Tibial nerve (tissue), 3 donors: ENCODE results near the gene ATP11C.

Source experiments
- POLR2A ChIP-seq, 2 donors: fragments of 450-650 bp; IDR thresholded peaks; one replicate each; pipeline ENCODE4 v1.6.1; 2017; ENCODE audit warnings: antibody characterized with exemption in 2 of 2, mild to moderate bottlenecking in 2 of 2, moderate library complexity in 2 of 2
- TF ChIP-seq, protein P1 (sequence below), 5 experiments: fragments of 200-600 bp in 3 of 5; fragments of 450-650 bp in 2 of 5; sonication (generic) in 3 of 5; IDR thresholded peaks; one replicate each; pipeline ENCODE4 v1.5.1; 2016 to 2019; ENCODE audit warnings: antibody characterized with exemption in 5 of 5, mild to moderate bottlenecking in 3 of 5, moderate library complexity in 2 of 5

DNA sequence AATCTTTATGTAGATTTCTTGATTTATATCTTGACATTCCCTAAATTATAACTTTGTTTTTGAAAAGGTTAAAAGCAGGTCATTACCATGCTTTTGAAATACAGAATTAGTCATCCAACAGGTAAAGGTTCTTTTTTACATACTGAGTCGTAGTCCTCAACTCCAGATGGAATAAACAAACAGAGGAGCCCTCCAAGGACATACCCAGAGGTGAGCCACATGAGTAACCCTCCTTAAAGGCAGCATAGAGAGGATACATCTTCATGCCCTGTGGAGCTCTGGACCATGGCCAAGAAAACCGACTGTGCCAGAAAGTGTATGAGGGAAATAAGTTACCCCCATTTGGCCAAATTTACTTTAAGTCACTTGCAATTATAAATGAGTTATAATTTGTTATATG is 129.6 kb downstream of the ATP11C start:
- no peak for TF ChIP-seq POLR2A (IDR thresholded peaks at IDR 0.05)
- TF ChIP-seq, protein P1, sequence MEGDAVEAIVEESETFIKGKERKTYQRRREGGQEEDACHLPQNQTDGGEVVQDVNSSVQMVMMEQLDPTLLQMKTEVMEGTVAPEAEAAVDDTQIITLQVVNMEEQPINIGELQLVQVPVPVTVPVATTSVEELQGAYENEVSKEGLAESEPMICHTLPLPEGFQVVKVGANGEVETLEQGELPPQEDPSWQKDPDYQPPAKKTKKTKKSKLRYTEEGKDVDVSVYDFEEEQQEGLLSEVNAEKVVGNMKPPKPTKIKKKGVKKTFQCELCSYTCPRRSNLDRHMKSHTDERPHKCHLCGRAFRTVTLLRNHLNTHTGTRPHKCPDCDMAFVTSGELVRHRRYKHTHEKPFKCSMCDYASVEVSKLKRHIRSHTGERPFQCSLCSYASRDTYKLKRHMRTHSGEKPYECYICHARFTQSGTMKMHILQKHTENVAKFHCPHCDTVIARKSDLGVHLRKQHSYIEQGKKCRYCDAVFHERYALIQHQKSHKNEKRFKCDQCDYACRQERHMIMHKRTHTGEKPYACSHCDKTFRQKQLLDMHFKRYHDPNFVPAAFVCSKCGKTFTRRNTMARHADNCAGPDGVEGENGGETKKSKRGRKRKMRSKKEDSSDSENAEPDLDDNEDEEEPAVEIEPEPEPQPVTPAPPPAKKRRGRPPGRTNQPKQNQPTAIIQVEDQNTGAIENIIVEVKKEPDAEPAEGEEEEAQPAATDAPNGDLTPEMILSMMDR (IDR thresholded peaks at IDR 0.05): no peak
